GM18861 (cell line): ENCODE measurements around the gene VSIG10L.

Source experiments
- ATAC-seq: cut with Tn5 transposase; IDR thresholded peaks from one replicate; pipeline ENCODE4 v1.9.1; 2021; ENCODE audit not compliant: unreplicated experiment

VSIG10L gene

DNA sequence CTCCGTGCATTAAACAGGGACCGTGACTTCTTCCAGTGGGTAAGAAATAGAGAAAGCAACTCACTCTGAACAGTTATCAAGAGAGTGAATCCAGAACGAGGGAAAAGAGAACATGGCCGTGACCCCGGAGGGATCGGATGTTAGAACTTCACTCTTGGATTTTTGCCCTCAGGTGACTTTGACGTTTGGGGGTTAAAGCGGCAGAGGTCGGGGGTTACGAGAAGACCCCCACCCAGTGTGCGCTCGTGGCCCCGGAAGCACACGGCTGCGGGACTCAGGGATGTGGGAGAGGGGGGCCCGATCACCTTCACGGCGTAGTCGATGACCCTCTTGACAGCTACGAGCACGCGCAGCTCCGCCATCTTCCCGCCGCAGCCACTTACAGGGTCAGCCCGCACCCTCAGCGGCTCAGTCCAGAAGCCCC lies 24.0 kb upstream of the VSIG10L start, which contains the start of gene ETFB:
Gene ETFB (minus strand): TSS at position 424 of the 424 bp plus-strand sequence. CDS start 62 bp downstream, at position 362.
- ATAC-seq = no peak

DNA sequence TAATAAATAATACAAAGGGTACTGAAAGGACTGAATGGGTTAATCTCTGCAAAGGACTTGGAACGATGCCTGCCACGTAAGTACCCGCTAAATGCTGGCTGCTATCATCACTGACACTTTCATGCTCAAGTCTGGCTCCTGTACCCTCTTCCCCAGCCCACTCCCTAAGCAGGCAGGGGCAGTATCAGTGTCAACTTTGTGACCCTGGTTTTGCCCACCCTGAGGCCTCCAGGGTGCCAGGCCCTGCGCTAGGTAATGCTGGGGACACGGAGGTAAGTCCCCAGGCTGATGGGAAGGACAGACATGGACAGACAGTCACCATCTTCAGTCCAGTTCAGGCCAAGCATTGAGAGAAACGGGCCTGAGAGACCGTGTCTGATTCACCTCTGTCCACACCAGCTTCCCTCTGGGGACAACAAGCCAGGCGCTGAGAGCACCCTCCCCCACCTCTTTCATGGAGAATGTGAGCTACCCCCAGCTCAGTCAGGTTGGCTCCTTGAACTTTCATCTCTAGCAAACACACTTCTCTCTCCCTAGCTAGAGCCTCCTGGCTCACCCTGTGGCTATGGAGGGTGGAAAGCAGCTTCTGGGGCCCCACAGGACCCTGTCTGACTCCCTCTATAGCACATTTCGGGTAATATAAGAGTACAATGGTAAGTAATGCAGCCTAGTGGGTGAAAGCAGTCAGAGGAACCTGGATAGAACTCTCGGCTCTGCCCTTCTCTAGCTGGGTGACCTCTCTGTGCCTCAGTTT lies 23.4 kb upstream of the VSIG10L start:
- no peak for ATAC-seq

DNA sequence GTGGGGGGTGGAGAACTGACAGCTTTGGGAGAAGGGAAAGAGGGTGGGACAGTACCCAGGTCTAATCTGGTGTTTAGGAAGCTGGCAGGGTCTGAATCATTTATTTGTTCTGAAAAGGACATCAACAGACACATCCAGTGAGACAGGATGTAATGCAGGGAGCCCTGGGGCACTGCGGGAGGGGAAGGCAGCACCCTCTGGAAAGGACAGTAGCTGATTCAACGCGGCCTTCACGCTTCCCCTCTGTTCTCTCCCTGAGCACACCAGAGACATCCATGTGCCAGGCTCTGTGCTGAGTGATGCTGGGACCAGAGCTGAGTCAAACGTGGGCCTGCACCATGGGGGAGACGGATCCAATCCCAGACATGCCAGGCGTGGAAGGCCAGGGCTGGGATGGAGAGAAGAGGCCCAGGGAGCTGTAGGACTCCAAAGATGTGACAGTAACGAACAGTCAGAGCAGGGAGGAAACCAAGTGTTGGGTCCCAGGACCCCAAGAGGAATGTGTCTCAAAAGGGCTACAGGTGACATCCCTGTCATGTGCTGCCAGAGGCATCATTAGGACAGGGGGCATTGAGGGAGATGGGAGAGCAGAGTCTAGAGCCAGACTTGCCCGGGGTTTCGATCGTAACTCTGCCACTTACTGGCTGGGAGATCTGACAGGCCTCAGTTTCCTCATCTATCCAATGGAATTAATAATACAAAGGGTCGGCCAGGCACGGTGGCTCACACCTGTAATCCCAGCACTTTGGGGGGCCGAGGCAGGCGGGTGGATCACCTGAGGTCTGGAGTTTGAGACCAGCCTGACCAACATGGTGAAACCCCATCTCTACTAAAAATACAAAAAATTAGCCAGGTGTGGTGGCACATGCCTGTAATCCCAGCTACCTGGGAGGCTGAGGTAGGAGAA lies 22.5 kb upstream of the VSIG10L start:
- no peak for ATAC-seq

DNA sequence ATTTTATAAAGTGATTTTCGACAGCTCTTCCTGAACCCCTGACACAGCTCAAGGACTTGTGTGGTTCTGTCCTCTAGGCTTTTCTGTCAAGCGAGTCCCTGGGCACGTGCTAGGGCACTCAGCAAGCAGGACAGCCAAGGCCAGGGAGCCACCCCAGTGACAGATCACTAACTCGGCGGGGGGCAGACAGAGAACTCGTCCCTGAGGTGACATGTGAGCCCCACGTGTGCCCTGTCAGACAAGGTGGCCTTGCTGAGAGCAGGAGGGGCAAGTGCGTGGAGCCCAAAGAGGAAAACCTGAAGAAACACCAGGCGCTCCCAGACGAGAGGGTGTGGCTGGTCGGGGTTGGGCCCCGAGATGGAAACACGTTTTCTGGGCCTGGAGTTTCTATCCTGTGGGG lies 19.3 kb upstream of the VSIG10L start:
- ATAC-seq = no peak

DNA sequence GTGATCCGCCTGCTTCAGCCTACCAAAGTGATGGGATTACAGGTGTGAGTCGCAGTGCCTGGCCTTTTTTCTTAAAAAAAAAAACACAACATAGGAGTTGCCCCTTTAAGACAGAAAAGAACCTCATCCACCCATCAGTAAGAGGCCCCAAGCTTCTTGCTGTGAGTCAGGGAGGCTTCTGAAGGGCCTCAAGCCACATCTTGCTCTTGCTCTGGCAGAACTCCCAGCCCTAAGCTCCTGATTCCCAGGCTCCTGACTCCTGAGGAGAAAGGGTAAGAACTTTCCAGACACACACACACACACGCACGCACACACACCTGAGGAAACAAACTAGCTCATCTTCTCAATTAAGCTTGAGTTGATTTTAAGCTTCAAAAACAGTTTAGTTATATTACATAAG lies 17.4 kb upstream of the VSIG10L start:
- no peak for ATAC-seq

DNA sequence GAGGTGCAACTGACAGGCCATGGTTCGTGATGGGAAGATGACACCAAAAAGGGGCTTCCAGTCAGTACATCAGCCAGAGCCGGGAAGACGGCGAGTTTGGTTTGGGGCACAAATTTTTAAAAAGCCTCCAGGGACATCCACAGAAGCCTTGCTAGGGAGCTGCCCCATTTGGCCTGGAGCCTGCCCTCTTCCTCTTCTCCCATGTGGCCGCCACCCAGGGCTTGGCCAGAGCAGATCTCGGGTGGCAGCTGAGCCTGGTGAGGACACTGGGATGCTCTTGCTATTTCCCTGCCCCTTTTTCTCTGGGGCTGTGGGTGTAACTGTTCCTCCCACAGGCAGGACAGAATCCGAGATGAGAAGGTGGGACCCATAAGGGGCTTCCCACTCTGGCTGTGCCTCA lies 16.0 kb upstream of the VSIG10L start:
- ATAC-seq = no peak

DNA sequence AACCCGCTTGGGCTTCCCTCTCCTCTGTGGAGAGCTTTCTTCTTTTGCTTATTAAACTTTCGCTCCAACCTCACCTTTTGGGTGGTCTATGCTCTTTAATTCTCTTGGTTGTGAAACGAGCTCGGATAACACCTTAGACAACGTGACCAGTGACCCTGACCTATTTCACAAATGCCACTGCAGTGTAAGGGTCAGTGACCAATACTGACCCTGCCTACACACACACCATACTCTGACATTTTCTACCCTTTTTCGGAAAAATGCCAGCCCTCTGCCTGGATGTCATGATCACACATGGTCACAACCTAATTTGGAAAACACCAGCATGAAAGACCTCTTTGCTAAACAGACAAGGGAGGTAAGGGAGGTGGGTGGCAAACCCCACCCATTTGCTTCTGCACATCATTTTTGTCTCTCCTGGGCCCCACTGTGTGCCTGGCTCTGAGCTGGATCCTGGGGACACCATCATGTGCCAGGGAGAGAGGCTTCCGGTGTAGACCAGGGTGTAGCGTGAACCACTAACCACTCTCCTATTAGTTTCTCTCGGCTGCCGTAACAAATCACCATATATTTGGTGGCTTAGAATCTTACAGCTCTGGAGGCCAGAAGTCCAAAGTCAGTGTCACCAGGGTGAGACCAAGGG lies 14.3 kb upstream of the VSIG10L start:
- no peak for ATAC-seq

DNA sequence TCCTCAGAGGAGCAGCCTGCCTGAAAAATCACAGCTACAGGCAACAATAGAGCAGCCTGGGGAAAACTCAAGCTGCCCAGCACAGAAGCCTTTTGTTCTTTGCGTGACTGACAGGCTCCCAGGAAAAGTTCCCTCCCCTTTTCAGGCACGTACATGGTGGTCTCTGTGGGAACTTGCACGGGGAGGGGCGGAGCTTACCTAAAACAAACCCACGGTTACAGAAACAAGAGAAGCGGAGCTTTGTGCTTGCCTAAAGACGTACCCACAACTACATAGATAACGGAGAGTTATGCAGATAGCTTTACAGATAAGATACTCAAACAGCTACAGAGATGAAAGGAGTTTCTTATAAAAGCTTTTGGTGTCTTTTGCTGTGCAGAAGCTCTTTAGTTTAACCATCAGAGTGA lies 12.8 kb upstream of the VSIG10L start:
- ATAC-seq = no peak

DNA sequence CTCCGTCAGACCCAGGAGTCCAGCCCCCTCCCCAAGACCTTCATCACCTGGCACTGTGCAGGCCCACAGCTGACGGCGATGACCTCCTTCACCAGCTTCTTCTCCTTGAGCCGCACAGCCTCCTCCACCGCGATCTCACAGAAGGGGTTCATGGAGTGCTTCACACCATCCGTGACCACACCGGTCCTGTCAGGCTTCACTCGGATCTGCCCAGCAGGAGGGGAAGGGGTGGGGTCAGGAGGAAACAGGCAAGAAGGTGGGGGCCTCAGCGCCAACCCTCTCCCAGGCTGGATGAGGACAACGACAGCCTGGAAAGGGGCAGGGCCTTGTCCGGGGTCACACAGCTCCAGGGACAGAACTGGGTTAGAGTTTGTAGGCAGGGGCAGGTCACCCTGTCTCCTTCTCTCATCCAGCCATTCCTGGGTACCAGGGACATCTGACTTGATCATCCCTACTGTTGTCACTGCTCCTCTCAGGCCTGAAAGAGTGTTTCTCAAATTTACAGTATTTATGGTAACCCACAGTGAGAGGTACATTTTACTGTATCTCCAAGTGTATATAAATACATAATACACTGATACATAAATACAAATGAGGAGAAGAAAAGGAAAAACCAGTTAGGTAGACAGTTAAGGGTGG lies 12.3 kb upstream of the VSIG10L start:
- ATAC-seq = no peak

DNA sequence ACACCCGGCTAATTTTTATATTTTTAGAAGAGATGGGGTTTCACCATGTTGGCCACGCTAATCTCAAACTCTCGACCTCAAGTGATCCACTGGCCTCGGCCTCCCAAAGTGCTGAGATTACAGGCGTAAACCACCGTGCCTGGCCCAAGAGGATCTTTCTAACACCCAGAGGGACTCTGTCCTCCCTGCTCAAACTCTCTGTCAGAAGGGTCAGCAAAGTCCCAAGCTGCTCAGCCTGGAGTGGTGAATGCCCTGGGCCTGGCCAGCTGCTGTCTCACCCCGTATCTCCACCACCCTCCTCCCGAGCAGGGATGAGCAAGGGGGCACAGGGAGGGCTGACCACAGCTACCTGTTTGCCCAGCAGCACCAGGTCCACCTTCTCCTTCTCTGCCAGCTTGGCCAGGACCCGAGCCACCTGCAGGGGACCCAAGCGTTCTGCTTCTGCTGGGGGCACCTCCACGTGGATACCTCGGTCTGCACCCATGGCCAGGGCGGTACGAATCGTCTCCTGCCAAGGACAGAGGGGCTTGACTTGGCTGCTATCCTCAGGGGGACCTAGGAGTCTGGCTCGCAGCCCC lies 10.9 kb upstream of the VSIG10L start:
- no peak for ATAC-seq

DNA sequence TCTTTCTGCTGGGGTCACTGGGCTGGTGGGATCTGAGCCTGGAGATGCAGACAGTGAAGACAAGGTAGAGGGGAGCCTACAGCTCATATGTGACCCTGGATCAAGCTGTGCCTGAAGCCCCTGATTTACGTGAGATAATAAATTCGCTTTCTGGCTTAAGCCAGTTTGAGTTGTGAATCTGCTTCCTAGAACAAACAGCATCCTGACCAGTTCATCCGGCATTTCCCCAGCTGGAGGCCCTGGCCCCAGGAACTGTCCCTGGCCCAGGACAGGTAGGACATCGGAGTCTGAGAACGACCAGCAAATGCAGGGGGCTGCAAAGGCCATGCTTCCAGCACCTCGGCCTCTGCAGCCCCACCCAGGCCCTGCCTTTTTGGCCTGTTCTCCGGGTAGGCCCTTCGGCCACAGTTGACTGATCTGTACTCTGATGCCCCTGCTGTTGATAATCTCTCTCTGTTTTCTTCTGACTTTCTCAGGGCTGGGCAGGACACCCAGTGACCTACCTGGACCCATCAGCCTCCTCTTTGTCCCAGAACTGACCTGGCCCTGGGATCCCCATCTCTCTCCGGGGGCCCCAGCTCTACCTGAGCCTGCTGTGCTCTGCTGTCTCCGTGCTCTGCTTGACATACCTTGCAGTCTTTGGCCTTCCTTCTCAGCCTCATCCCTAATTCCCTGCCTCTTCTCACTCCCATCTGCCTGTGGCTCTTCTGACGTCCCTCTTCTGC lies 9.5 kb upstream of the VSIG10L start:
- ATAC-seq = no peak

DNA sequence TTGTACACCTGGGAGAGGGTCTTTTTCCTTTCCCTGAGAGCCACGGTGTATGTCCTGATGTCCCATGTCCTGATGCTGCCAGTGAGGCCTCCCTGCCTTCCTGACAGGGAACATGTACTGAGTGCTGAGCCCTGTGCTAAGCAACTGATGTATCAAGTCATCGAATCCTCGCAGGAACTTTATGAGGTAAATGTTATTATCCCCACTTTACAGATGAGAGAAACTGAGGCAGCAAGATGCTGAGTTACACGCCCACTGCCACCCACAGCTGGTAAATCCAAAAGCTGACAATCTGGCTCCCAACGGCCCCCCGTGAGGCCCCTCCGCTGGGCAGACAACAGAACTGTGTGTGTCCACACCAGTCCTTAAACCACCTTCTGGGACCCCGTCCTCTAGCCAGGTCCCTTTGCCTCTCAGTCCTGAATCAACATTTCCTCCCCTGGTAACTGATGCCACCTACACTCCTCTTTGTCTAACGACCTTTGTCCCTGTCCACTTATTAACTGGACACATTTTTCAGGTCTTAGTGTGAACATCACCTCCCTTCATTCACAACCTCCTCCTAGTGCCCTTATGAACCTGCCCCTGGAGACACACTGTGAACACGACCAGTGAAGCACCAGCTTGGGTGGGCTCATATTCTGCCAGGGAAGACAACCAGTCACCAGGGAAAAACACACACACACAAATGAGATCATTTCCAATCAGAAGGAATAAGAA lies 5.4 kb upstream of the VSIG10L start:
- ATAC-seq = no peak

DNA sequence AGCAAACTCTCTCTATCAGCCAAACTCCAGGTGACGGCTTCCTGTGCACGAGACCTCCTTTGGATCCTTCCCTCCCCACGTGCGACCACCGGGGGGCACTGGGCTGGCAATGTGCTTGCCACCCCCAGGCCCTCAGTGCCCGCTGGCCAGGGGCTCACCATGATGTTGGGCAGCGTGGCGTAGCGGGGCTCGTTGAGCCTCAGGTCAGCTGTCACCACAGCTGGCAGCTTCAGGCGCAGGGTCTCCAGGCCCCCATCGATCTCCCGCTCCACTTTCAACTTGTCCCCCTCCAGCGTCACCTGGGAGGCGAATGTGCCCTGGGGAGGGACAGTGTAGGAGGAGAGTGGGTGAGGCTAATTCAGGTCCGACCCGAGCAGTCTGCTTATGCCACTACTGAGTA lies 4.8 kb upstream of the VSIG10L start:
- ATAC-seq = no peak

DNA sequence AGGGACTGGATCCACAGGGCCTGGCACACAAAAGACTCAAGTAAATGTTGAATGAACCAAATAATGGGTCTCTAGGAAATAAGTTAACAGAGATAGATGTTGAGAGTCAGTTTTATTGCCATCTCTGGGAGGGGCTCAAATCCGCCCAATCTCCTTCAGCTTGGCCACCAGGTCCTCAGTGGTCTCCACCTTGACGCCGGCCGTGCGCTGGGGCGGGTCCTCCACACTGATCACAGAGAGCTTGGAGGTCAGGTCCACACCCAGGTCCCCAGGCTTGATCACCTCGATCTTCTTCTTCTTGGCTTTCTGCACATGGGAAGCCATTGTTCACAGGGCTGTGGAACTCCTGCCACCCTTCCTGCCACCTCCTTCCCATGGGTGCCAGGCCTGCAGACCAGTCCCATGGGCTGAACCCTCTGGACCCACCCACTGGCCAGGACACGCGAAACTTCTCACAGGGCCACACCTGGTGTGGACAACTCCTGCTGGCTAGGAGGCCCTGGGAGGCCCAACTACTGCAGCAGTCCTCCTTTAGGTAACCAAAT lies 3.2 kb upstream of the VSIG10L start:
- ATAC-seq = no peak

DNA sequence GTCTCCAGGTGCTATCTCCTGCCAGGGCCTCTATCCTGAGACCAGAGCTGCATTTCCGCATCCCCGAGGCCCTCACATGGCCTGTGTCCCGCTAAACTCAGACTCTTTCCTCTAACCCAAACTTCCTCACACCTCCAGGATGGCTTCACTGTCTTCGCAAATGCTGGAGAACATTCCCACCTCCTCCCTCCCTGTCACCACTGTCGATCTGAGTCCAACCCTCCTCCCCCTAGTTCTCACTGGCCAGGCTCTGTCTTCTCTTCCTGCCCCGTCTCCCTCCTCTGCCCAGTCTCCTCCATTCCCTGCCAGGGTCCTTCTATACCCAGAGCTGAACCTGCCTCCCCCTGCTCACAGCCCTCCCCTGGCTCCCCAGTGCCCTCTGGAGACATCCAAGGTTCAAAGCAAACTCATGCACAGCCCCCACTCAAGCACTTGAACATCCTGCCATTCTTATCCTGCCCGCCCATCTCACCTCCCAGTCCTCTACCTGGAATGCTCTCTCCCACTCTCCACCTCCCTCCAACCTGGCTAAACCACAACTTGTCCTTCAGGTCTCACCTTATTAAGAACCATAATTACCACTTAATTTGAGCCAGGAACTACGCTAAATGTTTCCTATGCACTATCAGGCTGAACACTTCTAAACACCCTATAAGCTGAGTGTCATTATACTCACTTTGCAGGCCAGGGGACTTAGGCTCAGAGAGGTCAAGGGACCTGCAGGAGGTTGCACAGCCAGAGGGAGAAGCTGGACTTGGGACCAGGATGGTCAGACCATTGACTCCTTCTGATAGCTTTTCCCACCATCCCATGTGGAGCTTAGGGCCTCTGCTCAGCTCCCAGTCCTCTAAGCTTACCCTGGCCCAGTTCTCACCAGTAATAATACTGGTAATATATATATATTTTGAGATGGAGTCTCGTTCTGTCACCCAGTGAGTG lies 961 bp upstream of the VSIG10L start:
- ATAC-seq = no peak

DNA sequence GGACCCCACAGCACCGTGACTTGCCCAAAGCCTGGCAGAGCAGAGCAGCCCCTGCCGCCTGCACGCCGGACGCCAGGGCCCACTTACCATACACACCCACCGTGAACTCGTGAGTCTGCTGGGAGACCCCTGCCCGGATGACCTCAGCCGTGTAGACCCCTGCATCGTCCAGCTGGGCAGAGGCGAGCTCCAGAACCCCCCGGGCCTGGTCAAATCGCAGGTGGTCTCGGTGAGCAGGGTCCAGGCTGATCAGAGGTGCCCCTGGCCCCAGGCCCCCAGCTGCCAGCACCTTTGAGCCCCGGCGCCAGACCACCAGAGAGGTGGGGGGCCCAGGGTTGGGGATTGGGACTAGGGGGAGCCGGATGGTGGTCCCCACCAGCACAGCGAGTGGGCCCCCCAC lies 873 bp downstream of the VSIG10L start:
- no peak for ATAC-seq

DNA sequence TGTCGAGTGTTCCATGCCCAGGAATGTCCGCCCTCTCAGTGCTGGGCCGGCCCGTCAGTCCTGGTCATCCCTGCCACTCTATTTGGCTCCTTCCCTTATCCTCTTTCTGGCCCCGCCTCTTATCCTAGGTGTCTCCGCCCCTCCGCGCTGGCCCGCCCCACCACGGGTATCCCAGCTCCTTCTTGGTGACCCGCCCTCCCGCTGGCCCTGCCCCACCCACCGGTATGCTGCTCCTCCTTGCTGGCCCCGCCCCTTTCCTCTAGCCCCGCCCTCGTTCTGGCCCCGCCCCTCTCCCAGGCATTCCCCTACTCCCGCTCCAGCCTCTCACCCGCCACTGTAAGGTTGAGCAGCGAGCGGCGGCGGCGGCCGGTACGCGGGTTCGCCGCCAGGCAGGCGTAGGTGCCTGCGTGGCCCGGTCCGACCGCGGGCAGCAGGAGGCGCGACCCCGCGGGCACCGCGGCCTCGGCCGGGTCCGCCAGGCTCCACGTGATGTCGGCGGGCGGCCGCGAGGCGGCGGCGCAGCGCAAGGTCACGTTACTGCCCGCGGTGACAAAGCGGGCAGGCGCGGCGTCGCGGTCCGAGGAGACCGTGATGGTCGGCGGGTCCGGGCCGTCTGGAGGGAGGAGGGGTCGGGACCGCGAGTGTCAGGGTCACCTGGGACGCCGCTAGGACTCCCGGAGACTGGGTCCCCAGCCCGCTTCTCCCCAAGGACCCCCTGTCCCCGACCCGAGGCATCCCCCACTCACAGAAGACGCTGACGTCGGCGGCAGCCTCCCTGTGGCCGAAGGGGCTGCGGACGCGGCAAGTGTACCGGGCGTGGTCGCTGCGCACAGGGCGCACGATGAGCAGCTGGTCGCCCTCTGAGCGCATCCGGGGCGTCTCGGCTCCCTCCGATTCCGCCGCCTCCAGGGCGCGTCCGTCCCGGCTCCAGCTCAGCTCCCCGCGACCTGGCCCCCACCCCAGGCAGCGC lies 2.0 kb downstream of the VSIG10L start:
- ATAC-seq = peak; percentile 28
